ENCODE results near the gene LTBP2.
"Not testable (repeated sequence)": the region's sequence is repeated elsewhere in the genome, so short reads cannot be mapped to it uniquely, and the experiment has no call there.

Gene LTBP2

GRCh38 chr14:74482571-74482970, 129.5 kb downstream of the LTBP2 start:
- no peak for DNase-seq (ENCODE audit: low spot score)

GRCh38 chr14:74480046-74480445, 132.0 kb downstream of the LTBP2 start:
- no peak for DNase-seq (ENCODE audit: low spot score)

- peak; percentile 42 for DNase-seq (ENCODE audit: low spot score)
Observed at GRCh38 chr14:74478996-74479635, 132.9 kb downstream of the LTBP2 start.

DNA sequence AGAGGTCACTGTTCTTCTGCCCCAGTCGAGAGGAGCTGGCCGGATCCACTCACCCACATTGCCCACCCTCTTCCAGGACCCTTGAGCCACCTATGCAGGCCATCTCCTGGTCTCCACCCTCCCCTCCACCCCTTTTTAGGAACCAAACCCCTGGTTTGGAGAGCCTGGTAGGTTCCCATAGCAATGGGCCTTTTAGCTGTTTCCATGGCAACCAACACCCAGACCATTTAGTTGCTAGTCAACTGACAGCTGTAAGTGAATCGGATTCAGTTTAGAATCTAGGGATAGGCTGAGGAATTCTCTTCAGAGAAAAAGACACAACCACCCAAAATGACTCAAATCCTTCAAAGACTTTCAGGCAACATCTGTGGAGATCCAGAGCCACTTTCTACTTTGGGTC, 135.4 kb downstream of the LTBP2 start:
- peak; percentile 41 for DNase-seq (ENCODE audit: low spot score)

DNA sequence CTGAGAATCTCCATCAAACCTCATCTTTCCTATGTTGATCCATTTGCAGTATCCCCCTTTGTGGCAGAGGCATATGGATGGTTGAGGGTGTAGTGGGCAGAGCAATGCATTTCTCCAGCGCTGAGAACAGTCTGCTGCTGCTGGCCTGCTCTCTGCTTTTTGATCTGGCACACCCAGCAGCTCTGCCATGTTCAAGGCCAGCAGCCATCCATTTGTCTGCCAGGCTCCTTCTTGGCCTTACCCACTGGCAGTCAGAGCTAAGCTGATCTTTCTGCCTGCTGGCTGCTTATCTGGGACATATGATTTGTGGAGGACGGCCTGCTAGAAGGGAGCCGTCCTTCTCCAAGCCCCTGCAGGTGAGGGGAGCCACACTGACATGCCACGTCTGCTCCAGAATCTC, 135.9 kb downstream of the LTBP2 start:
- DNase-seq (ENCODE audit: low spot score) = no peak

- no peak for DNase-seq (ENCODE audit: low spot score)
Observed at GRCh38 chr14:74475678-74476077, 136.4 kb downstream of the LTBP2 start.

DNA sequence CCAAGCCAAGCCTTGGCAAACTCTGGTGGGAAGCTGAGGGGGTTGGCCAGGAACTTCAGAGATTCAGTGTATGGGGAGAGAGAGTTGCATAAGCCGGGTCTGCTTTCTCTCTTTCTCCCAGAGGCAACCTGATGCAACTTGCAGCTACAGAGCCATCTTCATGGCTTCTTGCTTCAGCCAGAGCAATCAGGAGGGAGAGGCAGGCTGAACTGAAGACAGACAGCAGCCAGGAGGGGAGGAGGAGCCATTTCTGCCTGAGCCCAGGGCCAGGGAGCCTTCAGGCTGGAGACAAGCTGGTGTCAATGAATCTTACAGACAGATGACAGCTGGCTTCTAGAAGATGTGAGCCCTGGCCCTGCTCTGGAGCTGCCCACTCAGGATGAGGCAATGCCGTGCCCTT, 137.7 kb downstream of the LTBP2 start:
- no peak for DNase-seq (ENCODE audit: low spot score)

DNA sequence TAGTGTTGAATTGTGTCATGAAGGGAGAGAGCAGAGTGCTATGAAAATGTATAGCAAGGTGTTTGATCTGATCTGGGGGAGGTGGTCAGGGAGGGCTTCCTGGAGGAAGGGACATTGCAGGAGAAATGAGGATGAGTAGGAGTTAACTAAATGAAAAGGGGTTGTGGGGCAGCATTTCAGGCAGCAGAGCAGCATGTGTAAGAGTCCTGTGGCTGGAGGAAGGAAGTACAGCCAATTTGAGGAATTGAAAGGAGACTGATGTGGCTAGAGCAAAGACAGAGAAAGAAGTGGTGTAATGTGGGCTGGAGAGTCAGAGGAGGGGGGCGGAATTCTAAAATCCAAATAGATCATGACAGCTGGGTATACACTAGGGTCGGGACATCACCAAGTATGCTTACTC, 139.4 kb downstream of the LTBP2 start:
- DNase-seq (ENCODE audit: low spot score) = no peak

DNA sequence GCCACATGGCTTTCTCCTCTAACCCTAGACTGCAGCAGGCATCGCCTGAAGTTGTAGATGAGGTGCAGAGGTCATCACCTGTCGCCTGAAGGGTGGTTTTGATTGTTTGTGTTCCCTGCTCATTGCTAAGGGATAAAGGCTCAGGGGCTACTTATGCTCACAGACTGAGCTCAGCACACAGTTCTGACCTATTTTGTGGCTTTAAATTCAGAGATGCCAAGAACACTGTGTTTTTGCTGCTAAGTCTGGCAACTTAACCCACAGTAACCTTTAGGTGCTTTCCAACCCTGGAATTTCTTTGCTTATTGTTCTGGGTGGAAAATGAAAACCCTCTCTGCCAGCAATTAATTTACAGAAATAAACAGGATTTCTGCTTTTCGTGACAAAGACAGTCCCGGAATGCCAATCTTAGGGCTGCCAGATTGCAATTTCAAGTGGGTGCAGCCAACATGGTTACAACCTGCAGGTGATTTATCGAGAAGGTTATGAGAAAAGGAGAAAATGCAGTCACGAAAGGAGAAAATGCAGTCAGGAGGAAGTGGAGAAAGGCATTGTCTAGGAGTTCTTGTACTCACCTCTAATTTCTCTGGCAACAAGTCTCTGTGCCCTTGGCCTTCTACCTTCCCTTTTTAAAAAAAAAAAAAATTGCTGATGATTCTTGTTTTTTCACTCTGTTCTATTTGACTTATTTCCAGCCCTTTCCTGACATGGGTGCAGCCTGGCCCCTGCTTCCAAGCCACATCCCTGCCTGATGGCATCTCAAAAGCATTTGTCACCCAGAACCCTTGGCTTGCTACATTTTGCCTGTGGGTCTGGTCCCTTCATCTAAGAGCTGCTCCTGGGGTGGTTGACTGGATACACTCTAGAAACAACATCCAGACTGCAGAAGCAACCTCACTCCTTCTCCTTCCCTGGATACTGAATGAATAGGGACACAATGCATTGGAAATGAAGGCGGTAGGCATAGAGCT, 142.2 kb downstream of the LTBP2 start:
- no peak for DNase-seq (ENCODE audit: low spot score)

- DNase-seq (ENCODE audit: low spot score) = no peak
Observed at GRCh38 chr14:74468513-74468912, 143.5 kb downstream of the LTBP2 start.

DNA sequence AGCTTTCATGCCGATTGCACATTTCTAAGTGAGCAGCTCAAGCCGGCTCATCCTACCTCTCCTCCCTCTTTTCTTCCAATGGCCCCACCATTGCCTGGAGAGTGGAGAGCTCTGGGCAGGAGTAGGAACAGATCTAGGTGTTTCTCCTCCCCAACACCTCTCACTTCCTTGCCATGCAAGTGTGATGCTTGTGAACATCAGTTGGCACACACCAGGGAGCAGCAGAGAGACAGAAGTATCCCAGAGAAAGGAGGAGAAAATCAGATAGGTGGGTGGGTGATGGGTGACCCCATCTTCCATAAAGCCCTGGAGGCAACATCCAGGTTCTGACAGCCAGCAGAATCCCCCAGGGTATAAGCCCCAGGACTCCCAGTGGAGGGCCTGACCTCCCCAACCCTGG, 146.7 kb downstream of the LTBP2 start:
- no peak for DNase-seq (ENCODE audit: low spot score)

- no peak for DNase-seq (ENCODE audit: low spot score)
Observed at GRCh38 chr14:74464785-74465184, 147.3 kb downstream of the LTBP2 start.

DNA sequence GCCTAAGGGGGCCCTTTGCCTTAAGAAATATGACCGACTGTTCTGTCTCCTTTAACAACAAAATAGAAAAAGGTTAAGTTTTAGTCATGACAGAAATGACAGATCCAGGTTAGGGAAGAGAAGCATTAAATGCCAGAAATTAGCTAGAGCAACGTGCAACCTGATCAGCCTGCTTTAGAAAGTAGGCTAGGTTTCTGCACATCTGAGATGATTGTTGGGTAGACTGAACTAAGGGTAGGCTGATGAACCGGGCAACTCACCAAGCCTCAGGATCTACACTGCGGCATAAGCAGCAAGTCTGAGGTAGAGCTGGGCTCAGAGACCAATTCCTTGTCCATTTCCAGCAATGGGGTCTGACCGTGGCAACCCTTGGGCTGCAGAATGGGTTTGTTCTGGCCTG, 148.3 kb downstream of the LTBP2 start:
- no peak for DNase-seq (ENCODE audit: low spot score)

GRCh38 chr14:74462993-74463392, 149.0 kb downstream of the LTBP2 start:
- DNase-seq (ENCODE audit: low spot score) = no peak

GRCh38 chr14:74459976-74460375, 152.1 kb downstream of the LTBP2 start:
- DNase-seq (ENCODE audit: low spot score) = no peak

DNA sequence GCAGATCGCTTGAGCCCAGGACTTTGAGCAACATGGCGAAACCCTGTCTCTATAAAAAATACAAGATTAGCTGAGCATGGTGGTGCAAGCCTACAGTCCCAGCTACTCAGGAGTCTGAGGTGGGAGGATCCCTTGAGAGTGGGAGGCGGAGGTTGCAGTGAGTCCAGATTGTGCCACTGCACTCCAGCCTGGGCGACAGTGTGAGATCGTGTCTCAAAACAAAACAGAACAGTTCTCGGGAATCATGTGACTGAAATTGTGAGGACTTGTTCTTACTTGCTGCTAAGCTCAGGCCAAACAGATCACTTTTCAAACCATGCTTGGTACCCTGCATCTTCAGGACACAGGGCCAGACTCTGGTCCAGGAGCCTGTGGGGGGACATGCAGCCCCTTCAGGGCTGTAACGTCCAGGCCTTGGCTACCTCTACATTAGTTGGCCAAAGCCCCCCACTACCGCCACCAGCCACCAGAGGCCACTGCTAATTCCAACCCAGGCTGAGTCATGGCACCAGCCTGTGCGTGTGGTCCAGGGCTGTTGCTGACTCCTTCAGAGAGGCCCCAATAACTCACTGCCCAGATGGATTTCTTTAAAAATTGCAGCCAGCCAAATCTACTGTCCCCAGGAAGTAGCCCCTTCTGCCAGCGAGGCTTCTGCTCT, 152.6 kb downstream of the LTBP2 start:
- DNase-seq (ENCODE audit: low spot score) = peak; percentile 81

DNA sequence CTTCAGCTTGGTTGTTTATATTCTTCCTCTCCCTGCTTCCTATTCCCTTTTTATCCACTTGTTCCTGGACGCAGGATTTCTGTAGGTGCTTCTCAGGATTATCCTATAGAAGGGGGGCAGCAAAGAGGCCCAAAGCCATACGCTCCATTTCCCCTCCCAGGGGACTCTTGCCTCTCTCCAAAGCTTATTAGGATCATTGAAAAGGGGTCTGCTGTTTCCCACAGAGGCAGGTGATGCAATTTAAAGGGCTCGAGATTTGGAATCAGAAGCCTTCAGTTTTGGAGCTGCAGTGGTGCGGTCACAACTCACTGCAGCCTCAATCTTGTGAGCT, 154.5 kb downstream of the LTBP2 start:
- DNase-seq (ENCODE audit: low spot score) = no peak

DNA sequence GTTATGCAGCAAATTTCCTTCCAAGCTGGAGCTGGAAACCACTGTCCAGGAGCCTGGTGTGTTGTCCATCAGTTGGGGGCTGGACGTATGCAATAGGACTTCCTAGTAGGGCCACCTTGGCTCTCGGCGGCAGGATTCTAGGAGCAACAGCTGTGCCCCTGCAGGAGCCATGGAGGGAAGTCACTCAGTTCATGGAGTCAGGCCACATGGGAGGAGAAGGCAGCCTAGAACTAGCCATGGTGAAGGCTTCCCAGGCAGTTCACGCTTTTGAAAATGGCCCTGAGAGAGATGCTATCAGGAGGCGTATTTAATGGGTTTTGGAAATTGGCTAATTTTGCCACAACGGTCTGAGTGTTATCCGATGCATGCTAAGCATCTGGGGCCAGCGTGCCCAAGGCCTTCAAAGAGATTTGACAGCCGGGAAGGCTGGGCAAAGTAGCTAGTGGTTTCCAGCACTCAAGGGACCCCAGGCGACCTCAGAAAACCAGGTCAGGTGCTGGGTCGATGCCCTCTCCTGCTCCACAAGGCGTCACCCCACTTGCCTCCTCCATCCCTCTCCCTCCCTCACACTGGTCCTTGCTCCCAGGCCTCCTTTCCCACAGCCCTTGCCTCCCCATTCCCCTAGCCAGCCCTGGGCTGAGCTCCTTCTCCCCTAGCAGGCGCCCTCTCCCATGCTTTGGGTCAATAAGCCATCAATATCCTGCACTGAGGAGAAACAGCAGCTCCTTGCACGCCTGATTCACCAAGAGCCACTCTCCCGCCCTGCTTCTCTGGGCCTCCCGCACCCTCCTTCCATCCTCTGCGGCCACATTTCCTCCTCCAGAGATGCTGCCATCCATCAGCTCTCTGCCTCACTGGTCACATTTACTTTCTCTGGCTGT, 155.1 kb downstream of the LTBP2 start:
- no peak for DNase-seq (ENCODE audit: low spot score)

DNA sequence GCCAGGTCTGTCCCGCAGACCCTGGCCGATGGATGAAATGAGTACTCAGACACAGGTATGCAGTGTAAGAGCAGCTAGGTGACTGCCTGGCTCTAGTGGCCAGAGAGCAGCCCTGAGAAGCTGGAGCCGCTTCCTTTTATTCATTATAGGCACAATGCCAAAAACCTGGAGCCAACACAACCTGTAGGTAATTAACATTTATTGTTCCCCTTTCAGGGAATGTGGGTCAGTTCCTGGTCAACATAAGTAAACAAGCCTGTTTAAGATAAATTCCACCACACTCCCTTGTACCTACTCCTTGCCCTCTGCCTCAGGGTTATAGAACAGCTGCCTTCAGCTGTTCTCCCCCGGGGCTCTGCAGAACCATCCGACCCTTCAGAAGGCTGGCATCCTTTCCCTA, 157.6 kb downstream of the LTBP2 start:
- DNase-seq (ENCODE audit: low spot score) = not testable (repeated sequence)

Measured in iPS-NIHi11 (cell line).